Measurements from ENCODE around the gene TDRKH.

Gene TDRKH

DNA sequence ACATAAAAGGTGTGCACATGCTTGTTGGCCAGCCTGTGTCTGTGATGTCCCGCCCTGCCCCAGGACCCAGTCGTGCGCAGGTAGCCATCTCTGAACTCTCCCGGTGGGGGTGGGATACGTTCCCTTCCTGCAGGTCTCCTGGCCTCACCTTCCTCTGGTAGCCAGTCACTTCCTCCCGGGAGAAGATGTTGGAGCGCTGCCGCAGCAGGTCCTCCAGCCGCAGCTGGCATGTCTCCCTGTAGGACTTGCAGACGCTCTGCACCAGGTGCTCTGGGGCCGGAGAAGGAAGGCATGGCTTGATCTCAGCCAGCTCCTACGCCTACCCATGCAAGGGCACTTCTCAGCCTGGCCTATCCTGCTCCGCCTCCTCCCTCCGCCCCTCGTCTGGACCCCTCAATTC is 24.1 kb upstream of the TDRKH start:
- no peak for DNase-seq
- H3K27me3 ChIP-seq (ENCODE audit: insufficient read depth, low read length, poor library complexity): no peaks in the 10 kb centered on the region
- peaks cover 8% of the 10 kb centered on the region for H3K79me2 ChIP-seq (ENCODE audit: insufficient read depth, low read length)
- no peaks in the 10 kb centered on the region for H3K9me3 ChIP-seq (ENCODE audit: insufficient read depth, low read length, severe bottlenecking)
- TF ChIP-seq EZH2 (IDR thresholded peaks at IDR 0.05; ENCODE audit: borderline replicate concordance, low read depth, low read length, severe bottlenecking) (no peak), CTCF (IDR thresholded peaks at IDR 0.05; ENCODE audit: borderline replicate concordance, extremely low read depth, low read length, poor library complexity, severe bottlenecking) (no peak)
- no peak overlapping the region for H3K27ac ChIP-seq (ENCODE audit: low read length)
- no peak overlapping the region for H3K9ac ChIP-seq (ENCODE audit: low read depth, low read length)
- H3K4me1 ChIP-seq (ENCODE audit: insufficient read depth, low read length): peaks cover 41% of the 10 kb centered on the region
- H4K20me1 ChIP-seq (ENCODE audit: insufficient read depth, low read length): no peaks in the 10 kb centered on the region
- no peak overlapping the region for H2AFZ ChIP-seq (ENCODE audit: low read depth, low read length)
- H3K36me3 ChIP-seq (ENCODE audit: insufficient read depth, low read length): peaks cover 39% of the 10 kb centered on the region
- H3K4me2 ChIP-seq (ENCODE audit: insufficient read depth, low read length): no peak overlapping the region
- H3K4me3 ChIP-seq (ENCODE audit: low read depth in 1 of 2, low read length in 2 of 2): no peak overlapping the region
- ATAC-seq (ENCODE audit: insufficient read depth, low read depth): no peak

- Histone ChIP-seq H3K27ac (ENCODE audit: low read length) (0 out of 2 replicates have a peak overlapping the region, but pooled peaks have one; percentile 4), H3K4me3 (ENCODE audit: low read depth in 1 of 2, low read length in 2 of 2) (no peak overlapping the region), H3K36me3 (ENCODE audit: insufficient read depth, low read length) (peaks cover 39% of the 10 kb centered on the region), H4K20me1 (ENCODE audit: insufficient read depth, low read length) (no peaks in the 10 kb centered on the region), H3K27me3 (ENCODE audit: insufficient read depth, low read length, poor library complexity) (no peaks in the 10 kb centered on the region), H3K79me2 (ENCODE audit: insufficient read depth, low read length) (no peaks in the 10 kb centered on the region; the same call in 1 of the 2 replicates), H2AFZ (ENCODE audit: low read depth, low read length) (no peak overlapping the region), H3K4me2 (ENCODE audit: insufficient read depth, low read length) (no peak overlapping the region), H3K4me1 (ENCODE audit: insufficient read depth, low read length) (peaks cover 31% of the 10 kb centered on the region), H3K9me3 (ENCODE audit: insufficient read depth, low read length, severe bottlenecking) (no peaks in the 10 kb centered on the region), H3K9ac (ENCODE audit: low read depth, low read length) (no peak overlapping the region)
- DNase-seq (no peak), ATAC-seq (ENCODE audit: insufficient read depth, low read depth) (no peak)
- TF ChIP-seq CTCF (IDR thresholded peaks at IDR 0.05; ENCODE audit: borderline replicate concordance, extremely low read depth, low read length, poor library complexity, severe bottlenecking) (no peak), EZH2 (IDR thresholded peaks at IDR 0.05; ENCODE audit: borderline replicate concordance, low read depth, low read length, severe bottlenecking) (no peak)
These were observed 23.1 kb upstream of the TDRKH start for GRCh38 chr1:151813271-151813977.

- DNase-seq: no peak
- Histone ChIP-seq H3K27ac (ENCODE audit: low read length) (no peak overlapping the region), H3K9me3 (ENCODE audit: insufficient read depth, low read length, severe bottlenecking) (no peaks in the 10 kb centered on the region), H4K20me1 (ENCODE audit: insufficient read depth, low read length) (no peaks in the 10 kb centered on the region), H3K4me3 (ENCODE audit: low read depth in 1 of 2, low read length in 2 of 2) (no peak overlapping the region), H3K4me1 (ENCODE audit: insufficient read depth, low read length) (peaks cover 8% of the 10 kb centered on the region), H3K36me3 (ENCODE audit: insufficient read depth, low read length) (peaks cover 41% of the 10 kb centered on the region), H3K4me2 (ENCODE audit: insufficient read depth, low read length) (no peak overlapping the region), H3K9ac (ENCODE audit: low read depth, low read length) (no peak overlapping the region), H3K79me2 (ENCODE audit: insufficient read depth, low read length) (no peaks in the 10 kb centered on the region), H3K27me3 (ENCODE audit: insufficient read depth, low read length, poor library complexity) (no peaks in the 10 kb centered on the region), H2AFZ (ENCODE audit: low read depth, low read length) (no peak overlapping the region)
- TF ChIP-seq EZH2 (IDR thresholded peaks at IDR 0.05; ENCODE audit: borderline replicate concordance, low read depth, low read length, severe bottlenecking) (no peak), CTCF (IDR thresholded peaks at IDR 0.05; ENCODE audit: borderline replicate concordance, extremely low read depth, low read length, poor library complexity, severe bottlenecking) (no peak)
- ATAC-seq (ENCODE audit: insufficient read depth, low read depth): no peak
These were observed 20.9 kb upstream of the TDRKH start for GRCh38 chr1:151811181-151811580.

Data from DND-41 (cell line).